ENCODE results near the gene CCK.

DNA sequence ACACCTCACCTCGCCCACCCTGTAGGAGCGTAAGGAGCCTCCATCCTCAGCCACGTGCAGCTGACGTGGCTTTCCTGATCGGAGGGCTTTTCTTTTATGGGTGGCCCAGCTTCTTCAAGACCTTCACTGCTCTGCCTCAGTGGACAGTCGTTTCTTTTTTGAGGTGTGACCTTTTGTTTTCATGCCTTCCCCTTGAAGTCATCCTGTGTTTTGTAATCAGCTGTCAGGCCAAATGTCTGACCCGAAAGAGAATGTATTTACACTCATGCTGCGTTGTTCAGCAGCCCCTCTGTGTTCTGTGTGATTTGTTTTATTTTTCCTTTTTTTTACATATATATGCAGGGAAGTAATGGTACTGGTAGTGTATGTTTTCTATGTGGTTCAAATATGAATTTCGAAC, 41.8 kb downstream of the CCK start:
- TF ChIP-seq, protein P1, sequence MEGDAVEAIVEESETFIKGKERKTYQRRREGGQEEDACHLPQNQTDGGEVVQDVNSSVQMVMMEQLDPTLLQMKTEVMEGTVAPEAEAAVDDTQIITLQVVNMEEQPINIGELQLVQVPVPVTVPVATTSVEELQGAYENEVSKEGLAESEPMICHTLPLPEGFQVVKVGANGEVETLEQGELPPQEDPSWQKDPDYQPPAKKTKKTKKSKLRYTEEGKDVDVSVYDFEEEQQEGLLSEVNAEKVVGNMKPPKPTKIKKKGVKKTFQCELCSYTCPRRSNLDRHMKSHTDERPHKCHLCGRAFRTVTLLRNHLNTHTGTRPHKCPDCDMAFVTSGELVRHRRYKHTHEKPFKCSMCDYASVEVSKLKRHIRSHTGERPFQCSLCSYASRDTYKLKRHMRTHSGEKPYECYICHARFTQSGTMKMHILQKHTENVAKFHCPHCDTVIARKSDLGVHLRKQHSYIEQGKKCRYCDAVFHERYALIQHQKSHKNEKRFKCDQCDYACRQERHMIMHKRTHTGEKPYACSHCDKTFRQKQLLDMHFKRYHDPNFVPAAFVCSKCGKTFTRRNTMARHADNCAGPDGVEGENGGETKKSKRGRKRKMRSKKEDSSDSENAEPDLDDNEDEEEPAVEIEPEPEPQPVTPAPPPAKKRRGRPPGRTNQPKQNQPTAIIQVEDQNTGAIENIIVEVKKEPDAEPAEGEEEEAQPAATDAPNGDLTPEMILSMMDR (IDR thresholded peaks at IDR 0.05; ENCODE audit: poor library complexity, severe bottlenecking) = no peak
- TF ChIP-seq POLR2AphosphoS5 (IDR thresholded peaks at IDR 0.05) = no peak
- TF ChIP-seq EZH2 (IDR thresholded peaks at IDR 0.05; ENCODE audit: borderline replicate concordance, insufficient read depth, low read length, poor library complexity, severe bottlenecking) = no peak
- no peak for TF ChIP-seq EP300 (conservative IDR thresholded peaks at IDR 0.05; ENCODE audit: poor library complexity, severe bottlenecking)
- no peak for TF ChIP-seq TAF1 (IDR thresholded peaks at IDR 0.05; ENCODE audit: low read depth)
- TF ChIP-seq, protein P2, sequence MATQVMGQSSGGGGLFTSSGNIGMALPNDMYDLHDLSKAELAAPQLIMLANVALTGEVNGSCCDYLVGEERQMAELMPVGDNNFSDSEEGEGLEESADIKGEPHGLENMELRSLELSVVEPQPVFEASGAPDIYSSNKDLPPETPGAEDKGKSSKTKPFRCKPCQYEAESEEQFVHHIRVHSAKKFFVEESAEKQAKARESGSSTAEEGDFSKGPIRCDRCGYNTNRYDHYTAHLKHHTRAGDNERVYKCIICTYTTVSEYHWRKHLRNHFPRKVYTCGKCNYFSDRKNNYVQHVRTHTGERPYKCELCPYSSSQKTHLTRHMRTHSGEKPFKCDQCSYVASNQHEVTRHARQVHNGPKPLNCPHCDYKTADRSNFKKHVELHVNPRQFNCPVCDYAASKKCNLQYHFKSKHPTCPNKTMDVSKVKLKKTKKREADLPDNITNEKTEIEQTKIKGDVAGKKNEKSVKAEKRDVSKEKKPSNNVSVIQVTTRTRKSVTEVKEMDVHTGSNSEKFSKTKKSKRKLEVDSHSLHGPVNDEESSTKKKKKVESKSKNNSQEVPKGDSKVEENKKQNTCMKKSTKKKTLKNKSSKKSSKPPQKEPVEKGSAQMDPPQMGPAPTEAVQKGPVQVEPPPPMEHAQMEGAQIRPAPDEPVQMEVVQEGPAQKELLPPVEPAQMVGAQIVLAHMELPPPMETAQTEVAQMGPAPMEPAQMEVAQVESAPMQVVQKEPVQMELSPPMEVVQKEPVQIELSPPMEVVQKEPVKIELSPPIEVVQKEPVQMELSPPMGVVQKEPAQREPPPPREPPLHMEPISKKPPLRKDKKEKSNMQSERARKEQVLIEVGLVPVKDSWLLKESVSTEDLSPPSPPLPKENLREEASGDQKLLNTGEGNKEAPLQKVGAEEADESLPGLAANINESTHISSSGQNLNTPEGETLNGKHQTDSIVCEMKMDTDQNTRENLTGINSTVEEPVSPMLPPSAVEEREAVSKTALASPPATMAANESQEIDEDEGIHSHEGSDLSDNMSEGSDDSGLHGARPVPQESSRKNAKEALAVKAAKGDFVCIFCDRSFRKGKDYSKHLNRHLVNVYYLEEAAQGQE (IDR thresholded peaks at IDR 0.05; ENCODE audit: borderline replicate concordance) = no peak
- TF ChIP-seq RAD21 (conservative IDR thresholded peaks at IDR 0.05) = no peak
